HepG2 (cell line): ENCODE measurements around the gene DNMT3A. TPM values are rescaled to one million over a fixed set of nuclear protein-coding genes. Genes with fewer than 3 reads are reported as not detected.
A peak's percentile ranks its signal among the peaks of the same experiment; 100 is the strongest.

ENCODE experiments used
- ATAC-seq: fragments of 200-7000 bp; cut with Tn5 transposase; 3 replicates; pipeline ENCODE4 v1.9.1; 2020; ENCODE audit warnings: mild to moderate bottlenecking, moderate library complexity
- BruUV-seq: library from RNA; stranded (reverse); fragments of 400-500 nt; replicated peaks from 2 replicates; lab custom pipeline; 2021; lab: Mats Ljungman, UMichigan
- CTCF ChIA-PET: fragments of 300-600 bp; formaldehyde crosslinking; extraction: SDS; loops from one replicate; lab custom pipeline; 2021; ENCODE audit warnings: low total read pairs, inconsistent platforms, low intra/inter-chr PET ratio; lab: Yijun Ruan, JAX
- POLR2A ChIA-PET: fragments of 350-600 bp; sonication (Branson Sonifier 250); formaldehyde crosslinking; loops from one replicate; lab custom pipeline; 2020; ENCODE audit warnings: antibody characterized with exemption, inconsistent platforms; lab: Yijun Ruan, JAX
- DNase-seq: peaks from one replicate; pipeline ENCODE4 v3.0.0-alpha.2; 2015; ENCODE audit warnings: low spot score
- FAIRE-seq: peaks from 3 replicates; lab custom pipeline; 2011; peaks lifted over from hg19 to GRCh38; lab: Jason Lieb, UNC
- H2AFZ ChIP-seq: one replicate; pipeline ENCODE4 v1.6.1; 2011; ENCODE audit warnings: low read length, inconsistent platforms
- H3K27ac ChIP-seq: fragments of 300-600 bp; 3 replicates; pipeline ENCODE4 v1.8.0; 2011; ENCODE audit warnings: mixed run types, mild to moderate bottlenecking, mixed read lengths, low read length, inconsistent platforms; ENCODE audit not compliant: insufficient read depth; ENCODE audit errors: extremely low read length
- H3K27me3 ChIP-seq, 2 experiments: fragments of 200-600 bp in 1 of 2; 2 replicates in 1 of 2; 3 replicates in 1 of 2; pipeline versions ENCODE4 v1.6.0 to v1.8.0; 2011; ENCODE audit warnings: low read length in 2 of 2, mild to moderate bottlenecking in 2 of 2, moderate library complexity in 2 of 2, inconsistent platforms in 1 of 2; ENCODE audit not compliant: insufficient read depth in 2 of 2, control insufficient read depth in 1 of 2
- H3K36me3 ChIP-seq, 2 experiments: fragments of 200-600 bp in 1 of 2; replicated peaks in 1 of 2; 2 replicates in 1 of 2; 3 replicates in 1 of 2; pipeline versions ENCODE4 v1.5.1 to v1.8.0; 2011; ENCODE audit warnings: low read length in 2 of 2, inconsistent platforms in 1 of 2; ENCODE audit not compliant: insufficient read depth in 2 of 2, control insufficient read depth in 1 of 2
- H3K4me1 ChIP-seq: 2 replicates; pipeline ENCODE4 v1.5.1; 2012; ENCODE audit warnings: low read length, inconsistent platforms; ENCODE audit not compliant: insufficient read depth
- H3K4me2 ChIP-seq: 2 replicates; pipeline ENCODE4 v1.6.0; 2011; ENCODE audit warnings: low read depth, low read length, inconsistent platforms
- H3K4me3 ChIP-seq, 3 experiments: fragments of 200-600 bp in 1 of 3; sonication (generic), shearing (Covaris generic) in 1 of 3; replicated peaks in 1 of 3; 2 replicates each; pipeline ENCODE4 v1.5.1; 2011 to 2016; ENCODE audit warnings: low read length in 3 of 3, inconsistent platforms in 2 of 3, low read depth in 2 of 3, mild to moderate bottlenecking in 2 of 3, control low read depth in 1 of 3, mixed read lengths in 1 of 3; ENCODE audit not compliant: insufficient read depth in 1 of 3
- H3K79me2 ChIP-seq: one replicate; pipeline ENCODE4 v1.6.1; 2011; ENCODE audit warnings: low read length, inconsistent platforms; ENCODE audit not compliant: insufficient read depth
- H3K9ac ChIP-seq: 2 replicates; pipeline ENCODE4 v1.6.0; 2011; ENCODE audit warnings: mild to moderate bottlenecking, low read depth, low read length, inconsistent platforms; ENCODE audit not compliant: insufficient read depth
- H3K9me3 ChIP-seq: 2 replicates; pipeline ENCODE4 v1.5.1; 2012; ENCODE audit warnings: mild to moderate bottlenecking, low read length
- H4K20me1 ChIP-seq: 2 replicates; pipeline ENCODE4 v1.6.0; 2011; ENCODE audit warnings: inconsistent platforms, mild to moderate bottlenecking, low read length, moderate library complexity; ENCODE audit not compliant: insufficient read depth
- HDAC2 ChIP-seq: sonication (generic); formaldehyde crosslinking; IDR thresholded peaks from 2 replicates; pipeline ENCODE4 v1.4.0; 2020; ENCODE audit warnings: missing genetic modification reagents
- THAP11 ChIP-seq: IDR thresholded peaks from 2 replicates; pipeline ENCODE4 v1.6.1; 2016; ENCODE audit warnings: missing biosample characterization, missing genetic modification reagents
- ZBTB7B ChIP-seq: sonication (generic); formaldehyde crosslinking; IDR thresholded peaks from 2 replicates; pipeline ENCODE4 v1.4.0; 2020; ENCODE audit warnings: missing genetic modification reagents
- ZHX2 ChIP-seq, 2 experiments: sonication (generic) in 1 of 2; formaldehyde crosslinking in 1 of 2; IDR thresholded peaks; 2 replicates each; pipeline versions ENCODE4 v1.6.1 to v1.9.0; 2014 to 2022; ENCODE audit warnings: antibody characterized with exemption in 1 of 2, borderline replicate concordance in 1 of 2, inconsistent platforms in 1 of 2, low read depth in 1 of 2, missing genetic modification reagents in 1 of 2
- ZNF281 ChIP-seq: sonication (generic); formaldehyde crosslinking; IDR thresholded peaks from 2 replicates; pipeline ENCODE4 v1.4.0; 2020; ENCODE audit warnings: missing genetic modification reagents, borderline replicate concordance
- ZNF350 ChIP-seq: sonication (generic); formaldehyde crosslinking; IDR thresholded peaks from 2 replicates; pipeline ENCODE4 v1.4.0; 2020; ENCODE audit warnings: mild to moderate bottlenecking, low read depth, missing genetic modification reagents, borderline replicate concordance
- ZNF576 ChIP-seq: sonication (generic); formaldehyde crosslinking; IDR thresholded peaks from 2 replicates; pipeline ENCODE4 v1.4.0; 2020; ENCODE audit warnings: mild to moderate bottlenecking, missing genetic modification reagents
- WGBS: methylation state at CpG from one replicate; pipeline ENCODE4 v1.1.6; 2017; ENCODE audit warnings: low lambda C conversion rate; 5-methylcytosine and 5-hydroxymethylcytosine counted together
- in situ Hi-C: cut with HindIII; loops from 2 replicates; pipeline ENCODE4 v1.10.0; 2017; ENCODE audit warnings: low pct_unique_long_range_greater_than_20kb; ENCODE audit not compliant: extremely low pct_ligation_motif_present
- intact Hi-C: fragments of 100-400 bp; cut with micrococcal nuclease; formaldehyde crosslinking; loops from one replicate; pipeline ENCODE4 v1.10.0; 2022; ENCODE audit not compliant: unreplicated experiment
- polyA plus RNA-seq, 8 experiments: library from polyadenylated mRNA; depleted of rRNA in 3 of 8; stranded (reverse) in 7 of 8; unstranded in 1 of 8; fragments of >200 nt; fragmentation: Illumina TruSeq in 4 of 8; extraction: Trizol in 4 of 8; gene quantifications; 2 replicates each; pipeline versions ENCODE4 v1.2.1 to v1.2.3, GENCODE V29; 2011 to 2016; ENCODE audit warnings: low read depth in 4 of 8, missing spikeins in 1 of 8, mixed read lengths in 1 of 8; ENCODE audit not compliant: insufficient read depth in 1 of 8
- total RNA-seq, 5 experiments: library from RNA; depleted of rRNA; stranded (reverse); fragments of >200 nt; fragmentation: Illumina TruSeq; extraction: Trizol; gene quantifications; 2 replicates each; pipeline ENCODE4 v1.2.3, GENCODE V29; 2016; ENCODE audit warnings: low read depth in 1 of 5

DNMT3A gene
- total and polyA plus RNA-seq, 2 of the 13 experiments (the other 11 are each of a cell fraction or from before 2014, with no cell fraction given) = 14.7 to 29.1 TPM

GRCh38 chr2:25343187-25343825, 1.6 kb upstream of the DNMT3A start (continued):
- TF ChIP-seq ZHX2 (IDR thresholded peaks at IDR 0.05; ENCODE audit: low read depth) = no peak
- TF ChIP-seq ZHX2 (CRISPR knock-in tag; IDR thresholded peaks at IDR 0.05; ENCODE audit: borderline replicate concordance) = no peak

DNA sequence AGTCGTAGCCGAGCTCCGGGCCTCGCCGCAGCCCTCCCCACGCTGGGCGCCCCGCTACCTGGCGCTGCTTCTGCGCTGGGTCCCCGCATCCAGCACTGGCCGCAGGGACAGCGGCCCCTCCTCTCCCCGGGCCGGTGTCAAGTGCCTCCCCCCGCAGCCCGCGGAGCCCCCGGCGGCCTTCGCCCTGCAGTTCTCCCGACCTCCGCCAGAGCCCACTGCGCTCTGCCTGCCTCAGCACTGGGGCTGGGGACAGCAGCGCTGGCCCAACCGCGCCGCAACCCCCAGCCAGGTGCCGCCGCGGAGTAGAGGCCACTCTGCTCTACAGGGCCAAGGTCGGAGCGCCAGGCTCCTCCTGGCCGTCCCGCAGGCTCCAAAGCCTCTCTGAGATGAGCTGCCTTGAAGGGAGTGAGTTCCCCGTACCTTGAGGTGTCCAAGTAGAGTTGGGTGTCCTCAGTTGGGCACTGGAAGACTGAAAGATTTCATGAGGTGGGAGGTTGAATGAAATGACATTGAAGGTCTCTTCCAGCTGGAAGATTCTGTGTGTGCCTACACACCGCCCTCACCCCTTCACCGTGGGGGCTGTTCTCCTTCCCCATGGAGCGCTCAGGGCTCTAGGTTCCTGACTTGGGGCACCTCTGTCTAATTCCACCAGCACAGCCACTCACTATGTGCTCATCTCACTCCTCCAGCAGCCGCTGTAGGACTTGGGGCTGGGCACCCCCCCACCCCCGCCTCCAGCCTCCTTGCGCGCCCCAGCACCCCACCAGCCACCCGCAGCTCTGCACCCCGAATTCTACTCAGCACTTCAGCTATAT, 854 bp upstream of the DNMT3A start:
- H3K4me1 ChIP-seq = peaks cover 26% of the 10 kb centered on the region
- ATAC-seq (peak; percentile 91), FAIRE-seq (peak; percentile 82), DNase-seq (peak; percentile 78)
- H3K27ac ChIP-seq = no peak overlapping the region
- POLR2A ChIA-PET = interaction anchor here (0.9 to 1.3 kb wide), 2 partner anchors 19 to 33 kb away, joined by 3 to 7 read pairs; no protein-coding TSS in a partner anchor
- no TSS peak for BruUV-seq
- peak overlapping the region; percentile 64 to 81 (median 71); a peak in 5 of 6 replicates for H3K4me3 ChIP-seq
- intact Hi-C loops (loop anchor here (1.0 kb wide), 2 partner anchors 34 to 180 kb away; no protein-coding TSS in a partner anchor), in situ Hi-C loops (no loop called here)
- peak overlapping the region; percentile 84 for H3K4me2 ChIP-seq
- H3K79me2 ChIP-seq = no peaks in the 10 kb centered on the region
- peak overlapping the region; percentile 44; the same call in 1 of the 2 replicates for H3K9ac ChIP-seq
- no peaks in the 10 kb centered on the region for H3K9me3 ChIP-seq
- H3K36me3 ChIP-seq = no peaks in the 10 kb centered on the region
- H4K20me1 ChIP-seq = no peaks in the 10 kb centered on the region; the same call in 1 of the 2 replicates
- CTCF ChIA-PET = interaction anchor here (1.2 to 2.1 kb wide), 5 partner anchors 20 to 224 kb away, joined by 4 to 15 read pairs (median 4); no protein-coding TSS in a partner anchor
- 24% methylated on average over 25 of the region's 45 CpGs for WGBS
- H2AFZ ChIP-seq = no peak overlapping the region
- H3K27me3 ChIP-seq = peaks cover 0 to 27% of the 10 kb centered on the region in 2 experiments; a peak in 2 of 5 replicates
- TF ChIP-seq ZNF281 (CRISPR knock-in tag) = peak; percentile 91
- peak; percentile 95 for TF ChIP-seq HDAC2 (CRISPR knock-in tag)
- TF ChIP-seq ZNF350 (CRISPR knock-in tag) = peak; percentile 72
- TF ChIP-seq THAP11 (CRISPR knock-in tag) = peak; percentile 73
- TF ChIP-seq ZNF576 (CRISPR knock-in tag) = peak; percentile 86; the same call in 1 of the 2 replicates
- peak; percentile 99 for TF ChIP-seq ZBTB7B
